GM12878 (cell line): ENCODE data around the gene YBX2.

Experiments
- CTCF ChIP-seq, 3 experiments: IDR thresholded peaks in 2 of 3; conservative IDR thresholded peaks in 1 of 3; 2 replicates each; pipeline ENCODE4 v1.5.1; 2011; ENCODE audit warnings: low read depth in 3 of 3, low read length in 3 of 3, mild to moderate bottlenecking in 3 of 3, control low read depth in 2 of 3, moderate library complexity in 2 of 3, inconsistent platforms in 1 of 3, mixed read lengths in 1 of 3; ENCODE audit not compliant: control insufficient read depth in 2 of 3, insufficient read depth in 1 of 3; ENCODE audit errors: extremely low read depth in 1 of 3
- EGR1 ChIP-seq, 2 experiments: IDR thresholded peaks; 1 replicate in 1 of 2; 2 replicates in 1 of 2; pipeline ENCODE4 v1.6.1; 2011 to 2012; ENCODE audit warnings: low read depth in 2 of 2, low read length in 2 of 2, borderline replicate concordance in 1 of 2, mild to moderate bottlenecking in 1 of 2, moderate library complexity in 1 of 2
- NRF1 ChIP-seq: conservative IDR thresholded peaks from 2 replicates; pipeline ENCODE4 v1.6.1; 2011; ENCODE audit warnings: mild to moderate bottlenecking, low read depth, low read length, improper control_type of control experiment
- YY1 ChIP-seq: IDR thresholded peaks from 2 replicates; pipeline ENCODE4 v1.6.1; 2011; ENCODE audit warnings: low read depth, mild to moderate bottlenecking, low read length
- TF ChIP-seq, protein P1 (sequence below): IDR thresholded peaks from 2 replicates; pipeline ENCODE4 v1.6.1; 2011; ENCODE audit warnings: mild to moderate bottlenecking, low read depth, low read length, moderate library complexity; ENCODE audit not compliant: insufficient replicate concordance
- TF ChIP-seq, protein P2 (sequence below): fragments of 450-650 bp; IDR thresholded peaks from 2 replicates; pipeline ENCODE4 v1.6.1; 2014; ENCODE audit warnings: mild to moderate bottlenecking

GRCh38 chr17:7253082-7253481 lies 41.4 kb downstream of the YBX2 start:
- TF ChIP-seq, protein P1, sequence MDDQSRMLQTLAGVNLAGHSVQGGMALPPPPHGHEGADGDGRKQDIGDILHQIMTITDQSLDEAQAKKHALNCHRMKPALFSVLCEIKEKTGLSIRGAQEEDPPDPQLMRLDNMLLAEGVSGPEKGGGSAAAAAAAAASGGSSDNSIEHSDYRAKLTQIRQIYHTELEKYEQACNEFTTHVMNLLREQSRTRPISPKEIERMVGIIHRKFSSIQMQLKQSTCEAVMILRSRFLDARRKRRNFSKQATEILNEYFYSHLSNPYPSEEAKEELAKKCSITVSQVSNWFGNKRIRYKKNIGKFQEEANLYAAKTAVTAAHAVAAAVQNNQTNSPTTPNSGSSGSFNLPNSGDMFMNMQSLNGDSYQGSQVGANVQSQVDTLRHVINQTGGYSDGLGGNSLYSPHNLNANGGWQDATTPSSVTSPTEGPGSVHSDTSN = no peak
- TF ChIP-seq EGR1 (IDR thresholded peaks at IDR 0.05; ENCODE audit: borderline replicate concordance in 1 of 2, low read depth in 2 of 2, low read length in 2 of 2) (no peak), CTCF (IDR thresholded peaks at IDR 0.05 in 2 of 3, conservative IDR thresholded peaks at IDR 0.05 in 1 of 3; ENCODE audit: control insufficient read depth in 2 of 3, extremely low read depth in 1 of 3, insufficient read depth in 1 of 3, low read depth in 3 of 3, low read length in 3 of 3) (no peak), YY1 (no peak), NRF1 (no peak)
- TF ChIP-seq, protein P2, sequence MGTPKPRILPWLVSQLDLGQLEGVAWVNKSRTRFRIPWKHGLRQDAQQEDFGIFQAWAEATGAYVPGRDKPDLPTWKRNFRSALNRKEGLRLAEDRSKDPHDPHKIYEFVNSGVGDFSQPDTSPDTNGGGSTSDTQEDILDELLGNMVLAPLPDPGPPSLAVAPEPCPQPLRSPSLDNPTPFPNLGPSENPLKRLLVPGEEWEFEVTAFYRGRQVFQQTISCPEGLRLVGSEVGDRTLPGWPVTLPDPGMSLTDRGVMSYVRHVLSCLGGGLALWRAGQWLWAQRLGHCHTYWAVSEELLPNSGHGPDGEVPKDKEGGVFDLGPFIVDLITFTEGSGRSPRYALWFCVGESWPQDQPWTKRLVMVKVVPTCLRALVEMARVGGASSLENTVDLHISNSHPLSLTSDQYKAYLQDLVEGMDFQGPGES = no peak
